ENCODE results near the gene HIVEP1.

HIVEP1 gene

GRCh38 chr6:11994875-11995461 is 17.1 kb upstream of the HIVEP1 start:
- no peak for FAIRE-seq

- no peak for FAIRE-seq
Observed at GRCh38 chr6:11996751-11997150, 15.4 kb upstream of the HIVEP1 start.

- FAIRE-seq = no peak
Observed at GRCh38 chr6:11999246-11999645, 12.9 kb upstream of the HIVEP1 start.

- FAIRE-seq = no peak
Observed at GRCh38 chr6:12000174-12000573, 11.9 kb upstream of the HIVEP1 start.

- FAIRE-seq = no peak
Observed at GRCh38 chr6:12001004-12001705, 11.0 kb upstream of the HIVEP1 start.

- FAIRE-seq = no peak
Observed at GRCh38 chr6:12001706-12002435, 10.2 kb upstream of the HIVEP1 start.

- FAIRE-seq = no peak
Observed at GRCh38 chr6:12007473-12007872, 4.6 kb upstream of the HIVEP1 start.

- no peak for FAIRE-seq
Observed at GRCh38 chr6:12007887-12008286, 4.2 kb upstream of the HIVEP1 start.

- FAIRE-seq = no peak
Observed at GRCh38 chr6:12008366-12009179, 3.5 kb upstream of the HIVEP1 start.

GRCh38 chr6:12009180-12009685 is 2.9 kb upstream of the HIVEP1 start:
- no peak for FAIRE-seq

- peak; percentile 5 for FAIRE-seq
Observed at GRCh38 chr6:12009876-12010634, 2.1 kb upstream of the HIVEP1 start.

GRCh38 chr6:12010635-12011275 is 1.4 kb upstream of the HIVEP1 start:
- no peak for FAIRE-seq

GRCh38 chr6:12011276-12012037 is 655 bp upstream of the HIVEP1 start:
- no peak for FAIRE-seq

GRCh38 chr6:12012558-12013306 is 620 bp downstream of the HIVEP1 start:
- no peak for FAIRE-seq

GRCh38 chr6:12013307-12013719 is 1.2 kb downstream of the HIVEP1 start:
- FAIRE-seq = no peak

- FAIRE-seq = no peak
Observed at GRCh38 chr6:12014027-12014872, 2.1 kb downstream of the HIVEP1 start.

GRCh38 chr6:12014873-12015149 is 2.7 kb downstream of the HIVEP1 start:
- FAIRE-seq = no peak

GRCh38 chr6:12017263-12017662 is 5.2 kb downstream of the HIVEP1 start:
- FAIRE-seq = no peak

GRCh38 chr6:12017876-12018401 is 5.8 kb downstream of the HIVEP1 start:
- no peak for FAIRE-seq
